ENCODE results near the gene COLEC11.

The COLEC11 gene

DNA sequence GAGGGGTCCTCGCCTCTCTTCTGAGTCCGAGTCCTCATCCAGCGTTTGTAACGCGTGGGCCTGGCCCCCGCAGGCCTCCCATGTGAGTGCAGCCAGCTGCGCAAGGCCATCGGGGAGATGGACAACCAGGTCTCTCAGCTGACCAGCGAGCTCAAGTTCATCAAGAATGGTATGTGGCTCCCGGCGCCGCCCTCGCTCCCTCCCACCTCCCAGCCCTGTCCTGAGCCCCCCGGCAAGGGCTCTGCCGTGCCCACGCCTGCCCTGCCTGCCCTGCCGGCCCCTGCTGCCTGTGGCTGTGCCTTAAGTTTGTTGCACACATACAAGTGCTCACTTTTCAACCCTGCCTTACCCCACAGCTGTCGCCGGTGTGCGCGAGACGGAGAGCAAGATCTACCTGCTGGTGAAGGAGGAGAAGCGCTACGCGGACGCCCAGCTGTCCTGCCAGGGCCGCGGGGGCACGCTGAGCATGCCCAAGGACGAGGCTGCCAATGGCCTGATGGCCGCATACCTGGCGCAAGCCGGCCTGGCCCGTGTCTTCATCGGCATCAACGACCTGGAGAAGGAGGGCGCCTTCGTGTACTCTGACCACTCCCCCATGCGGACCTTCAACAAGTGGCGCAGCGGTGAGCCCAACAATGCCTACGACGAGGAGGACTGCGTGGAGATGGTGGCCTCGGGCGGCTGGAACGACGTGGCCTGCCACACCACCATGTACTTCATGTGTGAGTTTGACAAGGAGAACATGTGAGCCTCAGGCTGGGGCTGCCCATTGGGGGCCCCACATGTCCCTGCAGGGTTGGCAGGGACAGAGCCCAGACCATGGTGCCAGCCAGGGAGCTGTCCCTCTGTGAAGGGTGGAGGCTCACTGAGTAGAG, 48.7 kb downstream of the COLEC11 start:
- Mint-ChIP-seq H3K9me3 (no peaks in the 10 kb centered on the region), H3K27ac (no peak overlapping the region), H3K36me3 (no peaks in the 10 kb centered on the region), H3K4me3 (no peak overlapping the region), H3K4me1 (no peaks in the 10 kb centered on the region)
- ATAC-seq (no peak), DNase-seq (ENCODE audit: low spot score in 2 of 2) (no peak)

GRCh38 chr2:3644246-3644525, 49.3 kb downstream of the COLEC11 start:
- no peaks in the 10 kb centered on the region for H3K36me3 Mint-ChIP-seq
- no peak overlapping the region for H3K4me3 Mint-ChIP-seq
- no peaks in the 10 kb centered on the region for H3K9me3 Mint-ChIP-seq
- no peak overlapping the region for H3K27ac Mint-ChIP-seq
- no peaks in the 10 kb centered on the region for H3K4me1 Mint-ChIP-seq
- DNase-seq (ENCODE audit: low spot score in 2 of 2), result no peak
- ATAC-seq, result no peak

DNA sequence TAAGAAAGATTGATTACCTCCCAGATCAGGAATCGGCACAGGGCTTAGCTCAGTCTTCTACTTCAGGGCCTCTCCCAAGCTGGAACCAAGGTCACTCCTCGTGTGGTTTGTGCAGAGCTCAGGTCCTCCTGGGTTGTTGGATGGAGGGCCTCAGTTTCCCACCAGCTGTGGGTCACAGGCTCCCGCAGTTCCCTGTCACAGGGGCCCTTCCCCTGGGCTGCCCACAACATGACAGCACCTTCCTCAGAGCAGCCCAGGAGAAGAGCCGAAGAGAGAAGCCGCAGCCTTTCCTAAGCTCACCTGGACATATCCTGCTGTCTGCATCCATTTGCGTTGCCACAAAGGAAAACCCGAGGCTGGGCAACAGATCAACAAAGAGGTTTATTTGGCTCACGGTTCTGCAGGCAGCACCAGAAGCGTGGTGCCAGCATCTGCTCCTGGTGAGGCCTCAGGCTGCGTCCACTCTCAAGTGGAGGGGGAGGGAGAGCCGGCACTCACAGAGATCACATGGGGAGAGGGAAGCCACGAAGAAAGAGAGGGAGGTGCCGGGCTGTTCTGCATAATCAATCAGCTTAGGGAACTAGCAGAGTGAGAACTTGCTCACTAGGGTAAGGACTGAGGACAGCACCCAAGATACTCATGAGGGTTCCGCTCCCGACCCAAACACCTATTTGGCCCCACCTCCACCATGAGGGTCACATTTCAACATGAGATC, 50.1 kb downstream of the COLEC11 start:
- no peaks in the 10 kb centered on the region for H3K9me3 Mint-ChIP-seq
- DNase-seq (ENCODE audit: low spot score in 2 of 2) (no peak), ATAC-seq (no peak)
- no peak overlapping the region for H3K27ac Mint-ChIP-seq
- no peaks in the 10 kb centered on the region for H3K36me3 Mint-ChIP-seq
- no peaks in the 10 kb centered on the region for H3K4me1 Mint-ChIP-seq
- H3K4me3 Mint-ChIP-seq, result no peak overlapping the region

GRCh38 chr2:3645745-3646389, 51.0 kb downstream of the COLEC11 start:
- H3K27ac Mint-ChIP-seq, result no peak overlapping the region
- ATAC-seq (no peak), DNase-seq (ENCODE audit: low spot score in 2 of 2) (no peak)
- peaks cover 2% of the 10 kb centered on the region for H3K36me3 Mint-ChIP-seq
- H3K4me3 Mint-ChIP-seq, result no peak overlapping the region
- H3K9me3 Mint-ChIP-seq, result no peaks in the 10 kb centered on the region
- H3K4me1 Mint-ChIP-seq, result peaks cover 4% of the 10 kb centered on the region

DNA sequence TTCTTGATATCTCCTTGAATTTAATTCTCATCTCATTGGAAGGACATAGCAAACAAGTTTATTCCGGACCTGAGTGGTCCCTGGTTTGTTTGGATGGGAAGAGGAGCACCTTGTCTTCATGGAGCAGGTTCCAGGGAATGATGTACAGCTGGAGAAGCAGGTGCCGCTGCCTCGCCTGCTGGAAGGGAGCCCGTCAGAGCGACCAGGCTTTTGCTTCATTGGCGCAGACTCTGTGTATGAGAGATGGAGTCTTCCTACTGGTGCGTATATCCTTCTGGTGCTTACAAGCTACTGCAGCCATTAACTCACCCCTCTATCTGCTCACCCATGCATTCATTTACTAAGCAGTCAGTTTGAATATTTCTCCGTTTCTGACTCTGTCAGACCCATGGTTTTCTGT, 51.5 kb downstream of the COLEC11 start:
- no peaks in the 10 kb centered on the region for H3K9me3 Mint-ChIP-seq
- DNase-seq (ENCODE audit: low spot score in 2 of 2) (no peak), ATAC-seq (no peak)
- H3K4me1 Mint-ChIP-seq, result peaks cover 9% of the 10 kb centered on the region
- H3K4me3 Mint-ChIP-seq, result no peak overlapping the region
- H3K36me3 Mint-ChIP-seq, result peaks cover 6% of the 10 kb centered on the region
- no peak overlapping the region for H3K27ac Mint-ChIP-seq

DNA sequence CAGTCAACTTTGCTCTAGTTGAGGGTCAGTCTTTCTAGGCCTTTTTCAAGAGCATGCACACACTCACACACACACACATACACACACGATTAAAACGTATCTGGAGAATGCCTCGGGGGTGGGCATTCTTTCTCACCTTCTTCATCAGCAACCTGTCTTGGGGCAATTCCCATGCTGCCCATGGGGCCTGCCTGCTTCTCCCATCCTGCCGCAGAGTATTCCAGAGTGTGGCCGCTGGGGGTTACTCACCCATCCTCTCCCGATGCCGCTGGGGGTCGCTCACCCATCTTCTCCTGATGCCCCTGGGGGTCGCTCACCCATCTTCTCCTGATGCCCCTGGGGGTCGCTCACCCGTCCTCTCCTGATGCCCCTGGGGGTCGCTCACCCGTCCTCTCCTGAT, 52.3 kb downstream of the COLEC11 start:
- H3K27ac Mint-ChIP-seq, result no peak overlapping the region
- DNase-seq (ENCODE audit: low spot score in 2 of 2) (no peak), ATAC-seq (no peak)
- H3K4me3 Mint-ChIP-seq, result no peak overlapping the region
- peaks cover 17% of the 10 kb centered on the region for H3K4me1 Mint-ChIP-seq
- H3K9me3 Mint-ChIP-seq, result no peaks in the 10 kb centered on the region
- peaks cover 6% of the 10 kb centered on the region for H3K36me3 Mint-ChIP-seq

DNA sequence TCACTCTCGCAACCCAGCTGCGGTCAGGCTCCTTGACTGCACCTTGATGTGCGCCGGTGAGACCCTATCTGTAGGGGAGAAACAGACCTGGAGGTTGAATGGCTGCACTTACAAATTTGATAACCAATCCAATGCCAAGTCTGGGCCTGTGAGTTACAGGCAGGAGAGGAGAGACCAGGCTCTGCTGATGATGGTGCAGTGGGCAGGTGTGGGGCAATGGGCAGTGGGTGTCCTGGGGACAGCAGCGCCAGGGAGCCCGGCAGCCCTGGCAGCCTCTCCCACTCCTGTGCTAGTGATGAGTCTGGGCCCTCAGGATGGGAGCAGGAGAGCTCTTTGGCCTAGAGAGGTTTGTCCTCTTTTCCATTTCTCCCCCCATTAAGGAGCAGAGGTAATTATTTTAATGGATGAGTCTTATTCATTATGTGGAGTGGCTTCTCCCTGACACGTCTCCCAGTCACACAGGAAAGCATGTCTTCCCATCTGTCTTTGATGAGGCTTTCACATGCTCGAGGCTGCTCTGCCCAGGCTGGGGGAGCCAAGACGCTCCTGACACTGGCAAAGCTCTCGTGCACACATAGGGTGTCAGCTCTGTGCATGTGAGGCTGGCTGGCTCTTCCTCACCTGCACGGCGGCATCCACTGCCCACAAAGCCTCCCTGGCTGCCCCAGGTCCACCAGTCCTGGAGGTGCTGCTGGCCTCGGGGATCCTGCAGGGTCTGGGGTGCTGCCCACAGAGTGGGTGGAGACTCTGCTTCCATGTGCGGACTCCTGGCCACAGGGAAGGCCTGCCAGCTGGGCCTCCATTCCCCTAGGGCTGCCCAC, 53.1 kb downstream of the COLEC11 start:
- Mint-ChIP-seq H3K27ac (no peak overlapping the region), H3K9me3 (no peaks in the 10 kb centered on the region), H3K4me1 (peaks cover 19% of the 10 kb centered on the region), H3K36me3 (peaks cover 6% of the 10 kb centered on the region), H3K4me3 (no peak overlapping the region)
- ATAC-seq (no peak), DNase-seq (ENCODE audit: low spot score in 2 of 2) (no peak)

GRCh38 chr2:3648652-3649177, 53.8 kb downstream of the COLEC11 start:
- Mint-ChIP-seq H3K9me3 (no peaks in the 10 kb centered on the region), H3K36me3 (peaks cover 6% of the 10 kb centered on the region), H3K4me1 (peaks cover 19% of the 10 kb centered on the region), H3K27ac (no peak overlapping the region), H3K4me3 (no peak overlapping the region)
- ATAC-seq, result no peak
- no peak for DNase-seq (ENCODE audit: low spot score in 2 of 2)

- DNase-seq (ENCODE audit: low spot score in 2 of 2) (no peak), ATAC-seq (no peak)
- H3K36me3 Mint-ChIP-seq, result peaks cover 6% of the 10 kb centered on the region
- no peak overlapping the region for H3K27ac Mint-ChIP-seq
- no peak overlapping the region for H3K4me3 Mint-ChIP-seq
- peaks cover 19% of the 10 kb centered on the region for H3K4me1 Mint-ChIP-seq
- H3K9me3 Mint-ChIP-seq, result no peaks in the 10 kb centered on the region
Measured at GRCh38 chr2:3649581-3649980, 54.7 kb downstream of the COLEC11 start.

DNA sequence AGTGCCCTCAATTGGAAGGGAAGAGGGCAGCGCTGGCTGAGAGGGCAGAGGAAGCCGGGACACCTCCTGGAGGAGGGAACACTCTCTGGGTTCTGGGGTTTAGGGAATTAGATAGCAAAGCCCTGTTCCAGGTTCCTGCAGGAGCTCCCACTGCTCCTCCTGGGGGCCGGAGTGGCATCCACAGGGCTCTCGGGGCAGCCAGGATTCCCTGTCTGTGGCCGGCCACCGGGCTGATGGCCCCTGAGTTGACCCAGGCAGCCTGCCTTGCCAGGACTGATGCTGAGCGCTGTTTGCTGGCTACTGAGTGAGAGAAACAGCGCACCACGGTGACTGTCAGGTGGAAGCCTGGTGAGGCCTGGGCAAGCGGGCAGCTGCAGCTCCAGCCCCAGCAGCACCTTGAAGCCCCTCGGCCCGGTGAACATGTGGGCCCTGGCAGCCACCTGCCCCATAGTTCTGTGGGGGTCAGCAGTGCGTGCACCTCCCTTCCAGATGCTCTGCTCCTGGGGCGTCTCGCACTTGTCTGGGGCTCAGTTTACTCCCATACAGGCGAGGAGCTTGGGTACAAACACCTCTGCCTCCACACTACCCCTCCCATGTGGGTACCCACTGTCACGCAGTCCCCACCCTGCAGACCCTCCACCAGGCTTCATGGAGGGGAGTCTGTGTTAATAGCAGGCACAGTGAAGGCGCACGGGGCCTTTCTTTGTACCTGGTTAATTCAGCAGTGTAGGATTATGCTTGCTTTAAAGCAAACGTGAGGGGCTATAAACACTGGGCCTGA, 55.4 kb downstream of the COLEC11 start:
- Mint-ChIP-seq H3K36me3 (peaks cover 6% of the 10 kb centered on the region), H3K27ac (peak overlapping the region; percentile 89), H3K4me3 (peak overlapping the region; percentile 73), H3K4me1 (peaks cover 19% of the 10 kb centered on the region), H3K9me3 (no peaks in the 10 kb centered on the region)
- ATAC-seq (no peak), DNase-seq (ENCODE audit: low spot score in 2 of 2) (no peak)

DNA sequence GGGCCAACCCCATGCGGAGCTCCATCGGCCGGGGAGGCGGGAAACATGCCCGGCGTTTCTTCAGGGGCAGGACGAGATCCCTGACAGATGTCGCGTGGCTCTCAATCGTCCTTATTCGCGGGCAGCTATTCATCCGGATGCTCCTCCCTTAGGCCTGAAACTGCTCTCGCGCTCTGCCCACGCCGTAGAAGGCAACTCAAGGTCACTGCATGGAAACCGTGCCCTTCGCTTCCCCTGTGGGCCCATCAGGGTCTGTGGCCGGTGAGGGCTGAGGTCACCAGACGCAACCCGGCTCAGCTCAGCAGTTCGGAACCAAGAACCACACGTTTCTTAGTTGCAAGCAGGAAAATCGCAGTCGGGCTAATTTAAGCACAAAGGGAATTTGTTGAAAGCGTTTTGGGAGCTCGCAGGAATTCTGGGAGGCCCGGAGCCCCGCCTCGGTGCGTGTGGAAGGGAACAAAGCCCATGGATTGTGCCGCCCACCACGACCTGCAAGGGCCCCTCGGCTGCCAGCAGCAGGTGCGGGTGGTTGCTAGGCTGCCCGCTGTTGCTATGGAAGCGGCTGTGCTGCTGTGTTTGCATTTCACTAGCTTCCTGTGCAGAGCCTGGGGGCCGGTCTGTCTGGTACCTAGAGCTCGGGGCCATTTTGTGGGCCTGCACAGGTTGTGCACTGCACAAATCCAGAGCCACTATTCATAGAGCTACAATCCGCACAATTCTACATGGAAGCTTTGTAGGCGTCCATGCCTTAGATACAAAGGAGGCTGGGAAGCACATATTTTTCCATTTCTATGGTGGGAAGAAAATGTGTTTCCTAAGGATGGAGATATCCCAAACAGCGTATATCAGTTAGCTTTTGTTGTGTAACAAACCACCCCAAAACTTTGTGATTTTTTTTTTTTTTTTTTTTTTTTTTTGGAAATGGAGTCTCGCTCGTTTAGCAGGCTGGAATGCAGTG, 57.1 kb downstream of the COLEC11 start:
- peak overlapping the region; percentile 89 for H3K27ac Mint-ChIP-seq
- peak; percentile 41 to 71 for DNase-seq (ENCODE audit: low spot score in 2 of 2)
- peaks cover 6% of the 10 kb centered on the region for H3K36me3 Mint-ChIP-seq

GRCh38 chr2:3652896-3653625, 58.1 kb downstream of the COLEC11 start:
- H3K4me3 Mint-ChIP-seq, result no peak overlapping the region

More for the DNA sequence above, 57.1 kb downstream of the COLEC11 start:
- Mint-ChIP-seq H3K4me3 (peak overlapping the region; percentile 73), H3K9me3 (no peaks in the 10 kb centered on the region), H3K4me1 (peaks cover 19% of the 10 kb centered on the region)
- peak; percentile 85 for ATAC-seq

GRCh38 chr2:3654011-3654410, 59.1 kb downstream of the COLEC11 start:
- Mint-ChIP-seq H3K4me3 (no peak overlapping the region), H3K9me3 (no peaks in the 10 kb centered on the region)

More at GRCh38 chr2:3652896-3653625, 58.1 kb downstream of the COLEC11 start:
- ATAC-seq, result no peak
- peaks cover 6% of the 10 kb centered on the region for H3K36me3 Mint-ChIP-seq
- no peaks in the 10 kb centered on the region for H3K9me3 Mint-ChIP-seq
- no peak for DNase-seq (ENCODE audit: low spot score in 2 of 2)
- H3K27ac Mint-ChIP-seq, result no peak overlapping the region
- H3K4me1 Mint-ChIP-seq, result peaks cover 19% of the 10 kb centered on the region

More at GRCh38 chr2:3654011-3654410, 59.1 kb downstream of the COLEC11 start:
- Mint-ChIP-seq H3K36me3 (peaks cover 6% of the 10 kb centered on the region), H3K27ac (no peak overlapping the region), H3K4me1 (peaks cover 19% of the 10 kb centered on the region)
- DNase-seq (ENCODE audit: low spot score in 2 of 2), result no peak
- ATAC-seq, result no peak
